Prostate gland (tissue), 2 donors: ENCODE results near the gene CCDC154. TPM values are rescaled to one million over a fixed set of nuclear protein-coding genes. Genes with fewer than 3 reads are reported as not detected.

ENCODE experiments used
- DNase-seq: peaks from one replicate; pipeline ENCODE4 v3.0.0-alpha.2; 2019; ENCODE audit warnings: low spot score
- H3K27ac ChIP-seq, 2 donors: fragments of 200-600 bp; sonication (generic); 2 replicates each; pipeline ENCODE4 v1.5.1; 2017 to 2019
- H3K27me3 ChIP-seq: fragments of 200-600 bp; sonication (generic); replicated peaks from 2 replicates; pipeline ENCODE4 v1.5.1; 2019; ENCODE audit not compliant: insufficient read depth
- H3K36me3 ChIP-seq, 2 donors: fragments of 200-600 bp; sonication (generic); 1 replicate in 1 of 2; 2 replicates in 1 of 2; pipeline versions ENCODE4 v1.5.1 to v1.8.1; 2017 to 2019
- H3K4me1 ChIP-seq: fragments of 200-600 bp; sonication (generic); replicated peaks from 2 replicates; pipeline ENCODE4 v1.5.1; 2019
- H3K4me3 ChIP-seq, 2 donors: fragments of 200-600 bp; sonication (generic); 2 replicates each; pipeline ENCODE4 v1.5.1; 2017 to 2019
- H3K9me3 ChIP-seq: fragments of 200-600 bp; sonication (generic); 2 replicates; pipeline ENCODE4 v1.5.1; 2017
- CTCF ChIP-seq, 4 experiments: fragments of 200-600 bp in 2 of 4; fragments of 450-650 bp in 2 of 4; sonication (generic) in 2 of 4; IDR thresholded peaks; 1 replicate in 3 of 4; 2 replicates in 1 of 4; pipeline ENCODE4 v1.5.1; 2016 to 2019; ENCODE audit warnings: antibody characterized with exemption in 4 of 4, mild to moderate bottlenecking in 2 of 4, moderate library complexity in 2 of 4
- POLR2A ChIP-seq: fragments of 450-650 bp; IDR thresholded peaks from one replicate; pipeline ENCODE4 v1.6.1; 2016; ENCODE audit warnings: antibody characterized with exemption, mild to moderate bottlenecking
- POLR2AphosphoS5 ChIP-seq: sonication (generic); formaldehyde crosslinking; IDR thresholded peaks from one replicate; pipeline ENCODE4 v1.6.1; 2017; ENCODE audit warnings: antibody characterized with exemption
- WGBS: methylation state at CpG from one replicate; pipeline ENCODE4 v1.1.5; 2018; 5-methylcytosine and 5-hydroxymethylcytosine counted together
- intact Hi-C: fragments of 100-400 bp; cut with DNase I; formaldehyde crosslinking; loops from one replicate; pipeline ENCODE4 v1.14.2; 2022
- total RNA-seq, 2 donors: library from RNA; depleted of rRNA; stranded (reverse); fragments of >200 nt; gene quantifications; one replicate each; pipeline ENCODE4 v1.1.0, GENCODE V29; 2016

The CCDC154 gene
- total RNA-seq, 2 donors from 2014 or later: 5.7 TPM; not detected in 1

- no peaks in the 10 kb centered on the region for H3K27me3 ChIP-seq
- TF ChIP-seq POLR2AphosphoS5: no peak
- no peak for TF ChIP-seq POLR2A
- no peak for TF ChIP-seq CTCF (IDR thresholded peaks at IDR 0.05)
- no peaks in the 10 kb centered on the region for H3K9me3 ChIP-seq
- WGBS: 83% methylated on average over 25 of the region's 32 CpGs
- no peak overlapping the region for H3K4me3 ChIP-seq
- H3K4me1 ChIP-seq: no peaks in the 10 kb centered on the region
- H3K36me3 ChIP-seq: no peaks in the 10 kb centered on the region
- no peak overlapping the region for H3K27ac ChIP-seq
- DNase-seq: no peak
- intact Hi-C loops: no loop called here
These were observed 8.2 kb downstream of the CCDC154 start for GRCh38 chr16:1435921-1436697.

DNA sequence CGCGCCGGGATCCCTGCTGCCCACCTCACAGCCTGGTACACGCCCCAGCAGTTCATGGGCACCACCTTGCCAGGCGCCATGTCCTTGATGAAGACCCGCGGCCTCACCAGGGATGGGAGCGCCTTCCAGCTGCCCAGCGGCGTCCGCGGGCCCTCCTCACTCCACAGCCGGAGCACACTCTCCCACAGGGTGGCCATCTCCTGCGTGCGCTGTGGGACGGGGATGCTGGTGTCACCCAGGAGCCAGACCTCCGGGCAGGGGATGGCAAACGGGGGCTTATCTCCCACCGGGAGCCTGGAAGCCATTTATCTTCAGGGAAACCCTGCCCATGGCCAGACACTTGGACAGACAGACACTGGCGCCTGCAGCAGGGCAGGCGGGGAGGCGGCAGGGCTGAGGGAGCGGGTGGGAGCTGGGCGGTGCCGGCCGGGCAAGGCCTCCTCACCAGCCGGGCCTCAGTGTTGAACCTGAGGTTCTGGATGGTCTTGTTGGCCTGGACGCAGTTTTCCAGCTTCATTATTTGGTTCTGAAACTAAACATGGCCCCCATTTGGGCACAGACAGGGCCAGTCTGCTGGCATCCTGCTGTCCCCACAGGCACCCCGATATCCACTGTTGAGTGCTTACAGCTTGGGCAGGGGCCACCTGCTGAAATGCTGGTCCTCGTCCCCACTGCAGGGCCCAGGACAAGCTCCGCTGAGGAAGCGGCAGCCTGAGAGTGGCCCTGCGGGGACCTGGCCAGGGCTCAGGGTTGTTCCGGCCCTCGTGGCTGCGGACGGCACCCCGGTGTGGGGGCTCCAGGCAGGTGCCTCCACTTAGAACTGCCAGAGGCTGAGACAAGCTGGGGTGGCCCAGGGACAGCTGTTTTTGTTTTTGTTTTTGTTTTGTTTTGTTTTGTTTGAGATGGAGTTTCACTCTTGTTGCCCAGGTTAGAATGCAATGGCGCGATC is 9.4 kb downstream of the CCDC154 start:
- DNase-seq: no peak
- Histone ChIP-seq H3K4me3 (no peak overlapping the region), H3K27me3 (no peaks in the 10 kb centered on the region), H3K9me3 (no peaks in the 10 kb centered on the region), H3K27ac (no peak overlapping the region), H3K4me1 (peaks cover 7% of the 10 kb centered on the region), H3K36me3 (no peaks in the 10 kb centered on the region)
- no peak for TF ChIP-seq POLR2A
- WGBS: 94% methylated on average over 40 of the region's 40 CpGs
- intact Hi-C loops: no loop called here

- no peak for TF ChIP-seq POLR2A
- no peak for TF ChIP-seq CTCF (IDR thresholded peaks at IDR 0.05)
- no peak for TF ChIP-seq POLR2AphosphoS5
- intact Hi-C loops: no loop called here
- Histone ChIP-seq H3K36me3 (no peaks in the 10 kb centered on the region), H3K27me3 (no peaks in the 10 kb centered on the region), H3K9me3 (no peaks in the 10 kb centered on the region), H3K27ac (no peak overlapping the region), H3K4me1 (peaks cover 7% of the 10 kb centered on the region), H3K4me3 (no peak overlapping the region)
- DNase-seq: no peak
- WGBS: 44% methylated on average over 21 of the region's 22 CpGs
These were observed 10.6 kb downstream of the CCDC154 start for GRCh38 chr16:1433756-1434155.

GRCh38 chr16:1433263-1433560 is 11.1 kb downstream of the CCDC154 start:
- TF ChIP-seq POLR2A (no peak), CTCF (IDR thresholded peaks at IDR 0.05) (no peak), POLR2AphosphoS5 (no peak)
- Histone ChIP-seq H3K27me3 (no peaks in the 10 kb centered on the region), H3K9me3 (no peaks in the 10 kb centered on the region), H3K27ac (no peak overlapping the region), H3K36me3 (no peaks in the 10 kb centered on the region), H3K4me3 (no peak overlapping the region), H3K4me1 (peaks cover 7% of the 10 kb centered on the region)
- WGBS: 88% methylated on average over 13 of the region's 14 CpGs
- no peak for DNase-seq
- intact Hi-C loops: no loop called here

GRCh38 chr16:1432388-1433262 is 11.7 kb downstream of the CCDC154 start:
- WGBS: 92% methylated on average over 44 of the region's 63 CpGs
- Histone ChIP-seq H3K27ac (peak overlapping the region in 1 of 2 donors; percentile 68), H3K4me1 (peaks cover 7% of the 10 kb centered on the region), H3K36me3 (no peaks in the 10 kb centered on the region), H3K4me3 (peak overlapping the region in 1 of 2 donors; percentile 37), H3K9me3 (no peaks in the 10 kb centered on the region), H3K27me3 (no peaks in the 10 kb centered on the region)
- intact Hi-C loops: no loop called here
- TF ChIP-seq POLR2A: no peak
- TF ChIP-seq POLR2AphosphoS5: no peak
- TF ChIP-seq CTCF (IDR thresholded peaks at IDR 0.05): no peak
- no peak for DNase-seq
